ENCODE measurements around the gene CYP26A1. TPM values are rescaled to one million over a fixed set of nuclear protein-coding genes. Genes with fewer than 3 reads are reported as not detected.

CYP26A1 gene, protein sequence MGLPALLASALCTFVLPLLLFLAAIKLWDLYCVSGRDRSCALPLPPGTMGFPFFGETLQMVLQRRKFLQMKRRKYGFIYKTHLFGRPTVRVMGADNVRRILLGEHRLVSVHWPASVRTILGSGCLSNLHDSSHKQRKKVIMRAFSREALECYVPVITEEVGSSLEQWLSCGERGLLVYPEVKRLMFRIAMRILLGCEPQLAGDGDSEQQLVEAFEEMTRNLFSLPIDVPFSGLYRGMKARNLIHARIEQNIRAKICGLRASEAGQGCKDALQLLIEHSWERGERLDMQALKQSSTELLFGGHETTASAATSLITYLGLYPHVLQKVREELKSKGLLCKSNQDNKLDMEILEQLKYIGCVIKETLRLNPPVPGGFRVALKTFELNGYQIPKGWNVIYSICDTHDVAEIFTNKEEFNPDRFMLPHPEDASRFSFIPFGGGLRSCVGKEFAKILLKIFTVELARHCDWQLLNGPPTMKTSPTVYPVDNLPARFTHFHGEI
- polyA plus RNA-seq = 0.73 and 3.0 TPM in 2 replicates

DNA sequence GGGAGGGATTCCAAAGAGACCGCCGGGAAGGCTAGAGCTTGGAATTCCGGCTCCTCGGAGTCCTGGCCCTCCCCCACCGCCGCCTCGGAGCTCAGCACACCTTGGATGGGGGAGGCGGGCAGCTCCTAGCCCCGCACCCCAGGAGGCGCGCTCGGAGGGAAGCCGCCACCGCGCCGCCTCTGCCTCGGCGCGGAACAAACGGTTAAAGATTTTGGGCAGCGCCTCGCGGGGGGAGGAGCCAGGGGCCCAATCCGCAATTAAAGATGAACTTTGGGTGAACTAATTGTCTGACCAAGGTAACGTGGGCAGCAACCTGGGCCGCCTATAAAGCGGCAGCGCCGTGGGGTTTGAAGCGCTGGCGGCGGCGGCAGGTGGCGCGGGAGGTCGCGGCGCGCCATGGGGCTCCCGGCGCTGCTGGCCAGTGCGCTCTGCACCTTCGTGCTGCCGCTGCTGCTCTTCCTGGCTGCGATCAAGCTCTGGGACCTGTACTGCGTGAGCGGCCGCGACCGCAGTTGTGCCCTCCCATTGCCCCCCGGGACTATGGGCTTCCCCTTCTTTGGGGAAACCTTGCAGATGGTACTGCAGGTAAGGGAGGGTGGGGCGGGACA lies at the start of gene CYP26A1:
TSS of gene CYP26A1 (plus strand) at position 355 of the 608 bp plus-strand sequence. CDS start at position 397, 42 bp downstream.

DNA sequence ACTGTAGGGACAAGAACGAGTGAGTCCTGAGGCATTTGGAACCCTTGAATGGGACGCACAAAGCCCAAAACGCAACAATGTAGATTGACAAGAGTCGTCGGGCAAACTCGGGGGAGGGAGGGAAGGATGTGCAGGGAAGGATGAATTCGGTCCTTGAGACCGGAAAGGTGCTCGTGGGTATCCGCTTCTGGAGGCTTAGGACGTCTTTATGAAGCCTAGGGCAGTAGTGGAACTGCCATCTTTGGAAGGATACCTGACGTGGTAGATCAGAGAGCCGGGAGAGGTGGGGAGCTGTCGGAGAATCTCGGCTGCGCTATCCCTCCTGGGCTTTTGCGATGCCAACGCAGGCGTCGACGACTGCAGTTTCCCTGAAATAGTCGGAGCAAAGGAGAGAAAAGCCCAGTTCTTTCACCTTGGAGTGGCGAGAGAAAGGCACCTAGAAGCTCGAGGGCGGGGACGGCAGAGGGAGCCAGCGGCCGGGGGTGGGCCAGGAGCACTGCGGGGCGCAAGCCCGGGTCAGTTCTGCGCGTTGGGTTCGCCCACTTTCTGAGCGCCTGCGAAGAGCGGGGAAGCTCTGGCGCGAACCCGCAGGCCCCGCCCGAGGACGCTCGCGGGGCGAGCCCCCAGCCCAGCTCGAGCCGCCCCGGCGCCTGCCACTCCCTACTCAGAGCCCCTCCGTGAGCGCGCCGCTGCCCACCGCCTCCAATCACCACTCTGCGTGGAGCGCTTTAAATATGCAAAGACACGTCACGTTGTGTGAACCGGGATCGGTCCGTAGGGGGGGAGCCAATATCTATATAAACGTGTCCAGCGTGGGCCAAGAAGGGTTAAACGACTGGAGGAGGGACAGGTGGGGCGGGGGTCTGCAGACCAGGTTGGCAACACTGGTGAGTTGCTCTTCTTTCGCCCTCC lies 13.5 kb upstream of the CYP26A1 start, which contains the start of gene CYP26C1:
TSS of gene CYP26C1 (plus strand) at position 824 of the 912 bp plus-strand sequence. CDS start 466 bp downstream, outside the sequence.

Other genes starting within 250 kb of the CYP26A1 start
- 24.8 and 25.7 TPM in 2 replicates for gene EXOC6, start 225.4 kb upstream of the CYP26A1 start, polyA plus RNA-seq
- gene CYP26C1, start 13.1 kb upstream of the CYP26A1 start, polyA plus RNA-seq = not detected in 2 replicates

Measured in Purkinje cell (primary cell).